CD4-positive, alpha-beta T cell (primary cell): Measurements from ENCODE around the gene ACADSB. TPM values are rescaled to one million over a fixed set of nuclear protein-coding genes. Genes with fewer than 3 reads are reported as not detected.

Experiments
- ATAC-seq: fragments of 200-7000 bp; cut with Tn5 transposase; one replicate; pipeline ENCODE4 v1.10.0; 2022; ENCODE audit warnings: mild to moderate bottlenecking; ENCODE audit not compliant: poor library complexity
- CTCF ChIA-PET: fragments of 350-600 bp; sonication (Branson Sonifier 250); formaldehyde crosslinking; loops from one replicate; lab custom pipeline; 2021; ENCODE audit warnings: antibody characterized with exemption, inconsistent platforms; lab: Charles Lee
- POLR2A ChIA-PET: fragments of 350-600 bp; sonication (Branson Sonifier 250); formaldehyde crosslinking; loops from one replicate; lab custom pipeline; 2021; ENCODE audit warnings: antibody characterized with exemption, inconsistent platforms; lab: Charles Lee
- DNase-seq, 14 experiments: peaks; one replicate each; pipeline ENCODE4 v3.0.0-alpha.2; 2013 to 2020; ENCODE audit warnings: mixed read lengths in 2 of 14
- H3K27ac ChIP-seq, 2 donors: one replicate each; pipeline versions ENCODE4 v1.5.1 to v1.7.0; 2013; ENCODE audit warnings: low read length in 2 of 2, low read depth in 1 of 2, mild to moderate bottlenecking in 1 of 2
- H3K27me3 ChIP-seq, 2 experiments: 1 replicate in 1 of 2; 2 replicates in 1 of 2; pipeline versions ENCODE4 v1.6.1 to v1.7.0; 2013; ENCODE audit warnings: low read length in 2 of 2, control low read depth in 1 of 2, mild to moderate bottlenecking in 1 of 2, moderate library complexity in 1 of 2; ENCODE audit not compliant: insufficient read depth in 2 of 2, control insufficient read depth in 1 of 2
- H3K36me3 ChIP-seq: one replicate; pipeline ENCODE4 v1.6.1; 2013; ENCODE audit warnings: low read length, control low read depth; ENCODE audit not compliant: insufficient read depth
- H3K4me1 ChIP-seq: one replicate; pipeline ENCODE4 v1.6.1; 2013; ENCODE audit warnings: low read length, control low read depth; ENCODE audit not compliant: insufficient read depth
- H3K4me3 ChIP-seq: one replicate; pipeline ENCODE4 v1.5.1; 2013; ENCODE audit warnings: mild to moderate bottlenecking, low read length, moderate library complexity
- H3K9me3 ChIP-seq, 2 experiments: 1 replicate in 1 of 2; 2 replicates in 1 of 2; pipeline versions ENCODE4 v1.6.1 to v1.7.0; 2013; ENCODE audit warnings: low read length in 2 of 2, mild to moderate bottlenecking in 2 of 2, control low read depth in 1 of 2, moderate library complexity in 1 of 2; ENCODE audit not compliant: control insufficient read depth in 1 of 2, insufficient read depth in 1 of 2
- H3K27ac Mint-ChIP-seq: one replicate; pipeline ENCODE4 v1.8.0; 2020; ENCODE audit warnings: mixed read lengths
- H3K27me3 Mint-ChIP-seq: one replicate; pipeline ENCODE4 v1.8.0; 2021; ENCODE audit warnings: mixed read lengths
- H3K36me3 Mint-ChIP-seq: one replicate; pipeline ENCODE4 v1.8.0; 2021; ENCODE audit warnings: low read depth, mixed read lengths
- H3K4me1 Mint-ChIP-seq: one replicate; pipeline ENCODE4 v1.8.0; 2021; ENCODE audit warnings: low read depth, mixed read lengths
- H3K4me3 Mint-ChIP-seq: one replicate; pipeline ENCODE4 v1.8.0; 2020; ENCODE audit warnings: mild to moderate bottlenecking, mixed read lengths
- H3K9me3 Mint-ChIP-seq: one replicate; pipeline ENCODE4 v1.8.0; 2020; ENCODE audit warnings: mixed read lengths
- intact Hi-C, 2 experiments: fragments of 100-400 bp; cut with DNase I in 1 of 2; cut with micrococcal nuclease in 1 of 2; formaldehyde crosslinking; loops; one replicate each; pipeline versions ENCODE4 v1.15.1 to v1.9.0; 2023 to 2025; cut with DNase I, micrococcal nuclease
- total RNA-seq, 174 experiments: library from RNA in 2 of 174; stranded (reverse) in 2 of 174; gene quantifications; one replicate each; pipeline ENCODE4 v1.2.3 and lab custom pipeline; 2021 to 2026
- TF ChIP-seq, protein P1 (sequence below): fragments of 200-600 bp; IDR thresholded peaks from one replicate; pipeline ENCODE4 v1.8.0; 2022; ENCODE audit warnings: antibody characterized with exemption, mild to moderate bottlenecking

Gene ACADSB
- total RNA-seq, 2 experiments from 2014 or later = 16.6 to 17.9 TPM

DNA sequence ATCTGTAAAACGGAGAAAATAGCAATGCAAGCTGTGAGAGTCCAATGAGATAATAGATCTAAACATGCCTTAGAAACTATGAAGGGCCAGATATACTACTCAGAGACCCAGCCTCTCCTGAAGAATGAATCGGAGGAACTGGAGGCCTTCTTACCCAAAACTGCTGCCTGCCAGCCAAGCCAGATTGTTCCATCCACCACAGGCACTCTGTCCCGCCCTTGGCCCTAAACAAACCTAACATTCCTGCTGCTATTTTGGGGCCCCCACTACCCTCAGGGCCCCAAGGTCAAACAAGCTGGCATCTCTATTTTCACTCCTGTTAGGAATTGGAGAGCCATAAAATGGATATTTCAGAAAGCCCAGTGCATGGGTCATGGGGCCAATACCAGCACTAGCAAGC lies 79.0 kb downstream of the ACADSB start:
- POLR2A ChIA-PET = no interaction called here
- Histone ChIP-seq H3K9me3 (no peaks in the 10 kb centered on the region), H3K4me3 (no peak overlapping the region), H3K4me1 (no peaks in the 10 kb centered on the region), H3K36me3 (no peaks in the 10 kb centered on the region), H3K27ac (no peak overlapping the region), H3K27me3 (peaks cover 0 to 4% of the 10 kb centered on the region in 2 experiments)
- H3K4me1 Mint-ChIP-seq = no peaks in the 10 kb centered on the region
- H3K27ac Mint-ChIP-seq = no peak overlapping the region
- no peak overlapping the region for H3K4me3 Mint-ChIP-seq
- intact Hi-C loops = no loop called here
- DNase-seq = no peak
- no peaks in the 10 kb centered on the region for H3K36me3 Mint-ChIP-seq
- ATAC-seq = no peak
- H3K27me3 Mint-ChIP-seq = peaks cover 15% of the 10 kb centered on the region
- no peaks in the 10 kb centered on the region for H3K9me3 Mint-ChIP-seq
- CTCF ChIA-PET = no interaction called here
- TF ChIP-seq, protein P1, sequence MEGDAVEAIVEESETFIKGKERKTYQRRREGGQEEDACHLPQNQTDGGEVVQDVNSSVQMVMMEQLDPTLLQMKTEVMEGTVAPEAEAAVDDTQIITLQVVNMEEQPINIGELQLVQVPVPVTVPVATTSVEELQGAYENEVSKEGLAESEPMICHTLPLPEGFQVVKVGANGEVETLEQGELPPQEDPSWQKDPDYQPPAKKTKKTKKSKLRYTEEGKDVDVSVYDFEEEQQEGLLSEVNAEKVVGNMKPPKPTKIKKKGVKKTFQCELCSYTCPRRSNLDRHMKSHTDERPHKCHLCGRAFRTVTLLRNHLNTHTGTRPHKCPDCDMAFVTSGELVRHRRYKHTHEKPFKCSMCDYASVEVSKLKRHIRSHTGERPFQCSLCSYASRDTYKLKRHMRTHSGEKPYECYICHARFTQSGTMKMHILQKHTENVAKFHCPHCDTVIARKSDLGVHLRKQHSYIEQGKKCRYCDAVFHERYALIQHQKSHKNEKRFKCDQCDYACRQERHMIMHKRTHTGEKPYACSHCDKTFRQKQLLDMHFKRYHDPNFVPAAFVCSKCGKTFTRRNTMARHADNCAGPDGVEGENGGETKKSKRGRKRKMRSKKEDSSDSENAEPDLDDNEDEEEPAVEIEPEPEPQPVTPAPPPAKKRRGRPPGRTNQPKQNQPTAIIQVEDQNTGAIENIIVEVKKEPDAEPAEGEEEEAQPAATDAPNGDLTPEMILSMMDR = no peak

DNA sequence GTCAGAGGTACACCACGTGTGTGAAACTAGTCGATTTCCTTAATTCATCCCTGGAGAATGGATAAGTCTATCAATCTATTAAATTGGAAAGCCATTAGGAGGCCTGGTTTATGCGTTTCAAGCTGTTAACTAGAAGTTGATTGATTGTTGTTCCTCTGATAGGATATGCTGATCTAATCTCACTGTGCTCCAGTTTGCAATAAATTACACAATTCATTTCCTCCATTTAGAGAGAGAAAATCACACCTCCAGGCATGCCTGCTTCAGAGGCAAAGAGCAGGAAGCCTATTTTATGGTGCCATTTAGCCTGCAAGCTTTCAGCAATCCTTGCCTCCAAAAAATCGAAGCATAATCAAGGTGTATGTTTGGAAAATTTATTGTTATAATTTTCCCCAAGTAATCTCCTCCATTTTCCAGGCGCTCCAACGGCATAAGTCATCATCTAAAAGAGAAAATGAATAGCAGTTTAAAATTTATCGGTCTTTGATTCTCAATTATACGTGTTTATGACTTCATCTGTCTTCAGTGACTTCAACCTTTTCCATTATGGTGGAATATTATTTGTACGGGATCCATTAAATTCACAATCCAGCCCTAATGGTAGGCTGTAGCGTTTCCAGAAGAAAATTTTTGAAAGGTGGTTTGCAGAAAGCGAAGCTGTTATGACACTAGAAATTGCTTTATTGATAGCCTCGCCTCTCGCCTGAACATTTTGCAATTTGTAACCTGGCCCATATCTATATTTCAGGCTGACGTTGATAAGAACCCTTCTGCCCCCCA lies 84.0 kb downstream of the ACADSB start:
- H3K27ac Mint-ChIP-seq = no peak overlapping the region
- H3K4me1 Mint-ChIP-seq = no peaks in the 10 kb centered on the region
- Histone ChIP-seq H3K4me1 (no peaks in the 10 kb centered on the region), H3K36me3 (no peaks in the 10 kb centered on the region), H3K9me3 (no peaks in the 10 kb centered on the region), H3K4me3 (no peak overlapping the region), H3K27me3 (peaks cover 2 to 9% of the 10 kb centered on the region in 2 experiments), H3K27ac (no peak overlapping the region)
- no peak for DNase-seq
- no peak for ATAC-seq
- TF ChIP-seq, protein P1 = no peak
- no peaks in the 10 kb centered on the region for H3K36me3 Mint-ChIP-seq
- ChIA-PET POLR2A (no interaction called here), CTCF (no interaction called here)
- H3K9me3 Mint-ChIP-seq = no peaks in the 10 kb centered on the region
- no peak overlapping the region for H3K4me3 Mint-ChIP-seq
- H3K27me3 Mint-ChIP-seq = peaks cover 27% of the 10 kb centered on the region
- intact Hi-C loops = no loop called here

DNA sequence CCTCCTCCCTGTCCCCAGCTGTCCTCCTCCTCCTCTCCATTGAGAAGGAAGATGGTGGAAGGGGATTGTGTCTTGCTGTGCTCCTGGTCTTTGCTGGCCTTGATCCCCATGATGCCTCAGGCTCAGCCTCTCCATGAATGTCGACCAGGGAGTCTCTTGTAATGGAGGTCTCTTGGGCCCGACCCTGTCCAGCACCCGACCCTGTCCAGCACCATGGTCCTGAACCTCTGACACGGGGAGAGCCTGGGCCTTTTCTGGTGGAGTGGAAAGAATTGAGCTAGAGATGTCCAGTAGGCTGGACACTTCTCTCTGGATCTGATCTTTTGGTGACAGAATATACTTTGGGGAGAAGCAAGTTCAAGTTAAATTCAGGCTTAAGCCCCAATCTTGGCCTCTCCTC lies 84.7 kb downstream of the ACADSB start:
- intact Hi-C loops = no loop called here
- TF ChIP-seq, protein P1 = no peak
- peaks cover 27% of the 10 kb centered on the region for H3K27me3 Mint-ChIP-seq
- no peaks in the 10 kb centered on the region for H3K4me1 Mint-ChIP-seq
- H3K36me3 ChIP-seq = no peaks in the 10 kb centered on the region
- no peaks in the 10 kb centered on the region for H3K9me3 ChIP-seq
- H3K9me3 Mint-ChIP-seq = no peaks in the 10 kb centered on the region
- CTCF ChIA-PET = no interaction called here
- H3K27ac ChIP-seq = no peak overlapping the region
- H3K4me1 ChIP-seq = no peaks in the 10 kb centered on the region
- ATAC-seq (no peak), DNase-seq (no peak)
- no peak overlapping the region for H3K27ac Mint-ChIP-seq
- H3K4me3 ChIP-seq = no peak overlapping the region
- peaks cover 2 to 9% of the 10 kb centered on the region in 2 experiments for H3K27me3 ChIP-seq
- no peaks in the 10 kb centered on the region for H3K36me3 Mint-ChIP-seq
- POLR2A ChIA-PET = no interaction called here
- no peak overlapping the region for H3K4me3 Mint-ChIP-seq
